Keratinocyte (primary cell): Measurements from ENCODE around the gene SMYD3. TPM values are rescaled to one million over a fixed set of nuclear protein-coding genes. Genes with fewer than 3 reads are reported as not detected.

Experiments
- DNase-seq: peaks from one replicate; pipeline ENCODE4 v3.0.0-alpha.2; 2011; ENCODE audit warnings: low read depth, missing footprints, low spot score
- FAIRE-seq: peaks from 2 replicates; lab custom pipeline; 2011; peaks lifted over from hg19 to GRCh38; lab: Jason Lieb, UNC
- H2AFZ ChIP-seq: 2 replicates; pipeline ENCODE4 v1.6.0; 2012; ENCODE audit warnings: low read length, control low read depth, inconsistent platforms; ENCODE audit not compliant: control insufficient read depth
- H3K27ac ChIP-seq: 2 replicates; pipeline ENCODE4 v1.5.1; 2011; ENCODE audit warnings: low read length; ENCODE audit not compliant: control insufficient read depth, insufficient read depth
- H3K27me3 ChIP-seq: 3 replicates; pipeline ENCODE4 v1.6.0; 2011; ENCODE audit warnings: low read length; ENCODE audit not compliant: control insufficient read depth, insufficient read depth; ENCODE audit errors: extremely low read depth
- H3K36me3 ChIP-seq, 2 experiments: 2 replicates in 1 of 2; 3 replicates in 1 of 2; pipeline ENCODE4 v1.5.1; 2011; ENCODE audit warnings: low read length in 2 of 2, mild to moderate bottlenecking in 1 of 2; ENCODE audit not compliant: control insufficient read depth in 2 of 2, insufficient read depth in 2 of 2; ENCODE audit errors: extremely low read depth in 1 of 2
- H3K4me1 ChIP-seq: 3 replicates; pipeline ENCODE4 v1.5.1; 2011; ENCODE audit warnings: low read length; ENCODE audit not compliant: control insufficient read depth, insufficient read depth; ENCODE audit errors: extremely low read depth
- H3K4me2 ChIP-seq: 3 replicates; pipeline ENCODE4 v1.6.0; 2011; ENCODE audit warnings: low read depth, low read length; ENCODE audit not compliant: control insufficient read depth, insufficient read depth; ENCODE audit errors: extremely low read depth
- H3K4me3 ChIP-seq, 3 experiments: fragments of 200-600 bp in 1 of 3; sonication (generic) in 1 of 3; 2 replicates in 2 of 3; 3 replicates in 1 of 3; pipeline ENCODE4 v1.5.1; 2011 to 2016; ENCODE audit warnings: low read length in 3 of 3, mild to moderate bottlenecking in 3 of 3, control low read depth in 2 of 3, inconsistent platforms in 1 of 3, low read depth in 1 of 3, mixed read lengths in 1 of 3, mixed run types in 1 of 3, moderate library complexity in 1 of 3; ENCODE audit not compliant: control insufficient read depth in 2 of 3, insufficient read depth in 2 of 3; ENCODE audit errors: extremely low read depth in 1 of 3
- H3K79me2 ChIP-seq: 2 replicates; pipeline ENCODE4 v1.6.0; 2012; ENCODE audit warnings: low read length; ENCODE audit not compliant: control insufficient read depth, insufficient read depth
- H3K9ac ChIP-seq: 3 replicates; pipeline ENCODE4 v1.6.0; 2011; ENCODE audit warnings: low read length; ENCODE audit not compliant: control insufficient read depth, insufficient read depth; ENCODE audit errors: extremely low read depth
- H3K9me1 ChIP-seq: 3 replicates; pipeline ENCODE4 v1.6.0; 2011; ENCODE audit warnings: low read length; ENCODE audit not compliant: control insufficient read depth, insufficient read depth; ENCODE audit errors: extremely low read depth
- H3K9me3 ChIP-seq: 2 replicates; pipeline ENCODE4 v1.5.1; 2012; ENCODE audit warnings: low read depth, low read length; ENCODE audit not compliant: control insufficient read depth
- H4K20me1 ChIP-seq: 3 replicates; pipeline ENCODE4 v1.6.0; 2011; ENCODE audit warnings: low read length; ENCODE audit not compliant: control insufficient read depth, insufficient read depth; ENCODE audit errors: extremely low read depth
- EZH2 ChIP-seq: IDR thresholded peaks from one replicate; pipeline ENCODE4 v1.6.1; 2012; ENCODE audit warnings: inconsistent platforms, mild to moderate bottlenecking, low read length, moderate library complexity
- dilution Hi-C: fragments of 300-500 bp; cut with MboI; formaldehyde crosslinking; loops from one replicate; pipeline ENCODE4 v1.7.0; 2020; ENCODE audit warnings: low sequenced_read_pairs; ENCODE audit not compliant: extremely low pct_ligation_motif_present
- polyA plus RNA-seq, 5 experiments: library from polyadenylated mRNA; depleted of rRNA in 3 of 5; stranded (reverse) in 3 of 5; stranded (forward) in 1 of 5; unstranded in 1 of 5; fragments of >200 nt; gene quantifications; 1 replicate in 1 of 5; 2 replicates in 3 of 5; 3 replicates in 1 of 5; pipeline versions ENCODE4 v1.2.1 to v1.2.3, GENCODE V29; 2011 to 2012; ENCODE audit warnings: missing spikeins in 2 of 5, low read depth in 1 of 5, low replicate concordance in 1 of 5
- TF ChIP-seq, protein P1 (sequence below), 3 experiments: IDR thresholded peaks in 1 of 3; conservative IDR thresholded peaks in 1 of 3; optimal IDR thresholded peaks in 1 of 3; 2 replicates in 2 of 3; 3 replicates in 1 of 3; pipeline versions ENCODE3 to v1.5.1; 2011; ENCODE audit warnings: low read length in 3 of 3, mild to moderate bottlenecking in 3 of 3, moderate library complexity in 2 of 3, control low read depth in 1 of 3, inconsistent platforms in 1 of 3; ENCODE audit not compliant: insufficient read depth in 2 of 3; ENCODE audit errors: extremely low read depth in 1 of 3

SMYD3 gene
- polyA plus RNA-seq, 1 donor (not counting 4 experiments of a cell fraction or from before 2014, with no cell fraction given): 31.0 TPM

- H3K9ac ChIP-seq: no peak overlapping the region
- H3K4me2 ChIP-seq: no peak overlapping the region
- TF ChIP-seq EZH2: no peak
- TF ChIP-seq, protein P1, sequence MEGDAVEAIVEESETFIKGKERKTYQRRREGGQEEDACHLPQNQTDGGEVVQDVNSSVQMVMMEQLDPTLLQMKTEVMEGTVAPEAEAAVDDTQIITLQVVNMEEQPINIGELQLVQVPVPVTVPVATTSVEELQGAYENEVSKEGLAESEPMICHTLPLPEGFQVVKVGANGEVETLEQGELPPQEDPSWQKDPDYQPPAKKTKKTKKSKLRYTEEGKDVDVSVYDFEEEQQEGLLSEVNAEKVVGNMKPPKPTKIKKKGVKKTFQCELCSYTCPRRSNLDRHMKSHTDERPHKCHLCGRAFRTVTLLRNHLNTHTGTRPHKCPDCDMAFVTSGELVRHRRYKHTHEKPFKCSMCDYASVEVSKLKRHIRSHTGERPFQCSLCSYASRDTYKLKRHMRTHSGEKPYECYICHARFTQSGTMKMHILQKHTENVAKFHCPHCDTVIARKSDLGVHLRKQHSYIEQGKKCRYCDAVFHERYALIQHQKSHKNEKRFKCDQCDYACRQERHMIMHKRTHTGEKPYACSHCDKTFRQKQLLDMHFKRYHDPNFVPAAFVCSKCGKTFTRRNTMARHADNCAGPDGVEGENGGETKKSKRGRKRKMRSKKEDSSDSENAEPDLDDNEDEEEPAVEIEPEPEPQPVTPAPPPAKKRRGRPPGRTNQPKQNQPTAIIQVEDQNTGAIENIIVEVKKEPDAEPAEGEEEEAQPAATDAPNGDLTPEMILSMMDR (optimal IDR thresholded peaks at IDR 0.05 in 1 of 3, IDR thresholded peaks at IDR 0.05 in 1 of 3, conservative IDR thresholded peaks at IDR 0.05 in 1 of 3; ENCODE audit: extremely low read depth in 1 of 3, insufficient read depth in 2 of 3, low read length in 3 of 3): no peak
- no peaks in the 10 kb centered on the region for H3K9me1 ChIP-seq
- no peaks in the 10 kb centered on the region for H3K79me2 ChIP-seq
- no peaks in the 10 kb centered on the region for H4K20me1 ChIP-seq
- no peaks in the 10 kb centered on the region for H3K27me3 ChIP-seq
- dilution Hi-C loops: no loop called here
- no peak overlapping the region for H3K4me3 ChIP-seq
- H3K4me1 ChIP-seq: peaks cover 7% of the 10 kb centered on the region
- FAIRE-seq (no peak), DNase-seq (no peak)
- no peak overlapping the region for H3K27ac ChIP-seq
- no peaks in the 10 kb centered on the region for H3K36me3 ChIP-seq
- H2AFZ ChIP-seq: no peak overlapping the region
- no peaks in the 10 kb centered on the region for H3K9me3 ChIP-seq
Observed at GRCh38 chr1:245879091-245879490, 628.0 kb downstream of the SMYD3 start.

DNA sequence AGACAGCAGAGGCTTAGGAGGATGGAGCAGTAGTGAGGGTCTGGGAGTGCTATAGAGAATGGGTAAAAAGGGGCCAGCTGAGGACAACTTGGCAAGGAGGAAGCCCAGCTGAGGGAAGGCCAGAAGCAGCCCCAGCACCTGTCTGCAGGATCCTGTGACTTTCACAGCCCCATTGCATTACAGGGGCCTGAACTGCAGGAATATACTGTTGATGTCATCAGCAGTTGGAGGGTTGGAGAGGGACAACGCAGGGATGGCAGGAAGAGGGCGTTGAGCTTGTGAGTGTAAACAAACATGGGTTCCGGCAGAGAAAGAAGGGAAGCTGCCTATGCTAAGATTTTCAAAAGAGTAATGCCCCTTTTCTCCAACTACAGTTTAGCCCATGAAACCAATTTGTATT lies 628.5 kb downstream of the SMYD3 start:
- TF ChIP-seq EZH2: no peak
- TF ChIP-seq, protein P1 (optimal IDR thresholded peaks at IDR 0.05 in 1 of 3, IDR thresholded peaks at IDR 0.05 in 1 of 3, conservative IDR thresholded peaks at IDR 0.05 in 1 of 3; ENCODE audit: extremely low read depth in 1 of 3, insufficient read depth in 2 of 3, low read length in 3 of 3): no peak
- dilution Hi-C loops: no loop called here
- Histone ChIP-seq H3K27me3 (no peaks in the 10 kb centered on the region), H3K9ac (no peak overlapping the region), H3K36me3 (no peaks in the 10 kb centered on the region), H4K20me1 (no peaks in the 10 kb centered on the region), H2AFZ (no peak overlapping the region), H3K27ac (no peak overlapping the region), H3K4me1 (peaks cover 7% of the 10 kb centered on the region), H3K4me3 (no peak overlapping the region), H3K4me2 (no peak overlapping the region), H3K79me2 (no peaks in the 10 kb centered on the region), H3K9me3 (no peaks in the 10 kb centered on the region), H3K9me1 (no peaks in the 10 kb centered on the region)
- FAIRE-seq (no peak), DNase-seq (no peak)
